ENCODE results near the gene DKK3.

The DKK3 gene

DNA sequence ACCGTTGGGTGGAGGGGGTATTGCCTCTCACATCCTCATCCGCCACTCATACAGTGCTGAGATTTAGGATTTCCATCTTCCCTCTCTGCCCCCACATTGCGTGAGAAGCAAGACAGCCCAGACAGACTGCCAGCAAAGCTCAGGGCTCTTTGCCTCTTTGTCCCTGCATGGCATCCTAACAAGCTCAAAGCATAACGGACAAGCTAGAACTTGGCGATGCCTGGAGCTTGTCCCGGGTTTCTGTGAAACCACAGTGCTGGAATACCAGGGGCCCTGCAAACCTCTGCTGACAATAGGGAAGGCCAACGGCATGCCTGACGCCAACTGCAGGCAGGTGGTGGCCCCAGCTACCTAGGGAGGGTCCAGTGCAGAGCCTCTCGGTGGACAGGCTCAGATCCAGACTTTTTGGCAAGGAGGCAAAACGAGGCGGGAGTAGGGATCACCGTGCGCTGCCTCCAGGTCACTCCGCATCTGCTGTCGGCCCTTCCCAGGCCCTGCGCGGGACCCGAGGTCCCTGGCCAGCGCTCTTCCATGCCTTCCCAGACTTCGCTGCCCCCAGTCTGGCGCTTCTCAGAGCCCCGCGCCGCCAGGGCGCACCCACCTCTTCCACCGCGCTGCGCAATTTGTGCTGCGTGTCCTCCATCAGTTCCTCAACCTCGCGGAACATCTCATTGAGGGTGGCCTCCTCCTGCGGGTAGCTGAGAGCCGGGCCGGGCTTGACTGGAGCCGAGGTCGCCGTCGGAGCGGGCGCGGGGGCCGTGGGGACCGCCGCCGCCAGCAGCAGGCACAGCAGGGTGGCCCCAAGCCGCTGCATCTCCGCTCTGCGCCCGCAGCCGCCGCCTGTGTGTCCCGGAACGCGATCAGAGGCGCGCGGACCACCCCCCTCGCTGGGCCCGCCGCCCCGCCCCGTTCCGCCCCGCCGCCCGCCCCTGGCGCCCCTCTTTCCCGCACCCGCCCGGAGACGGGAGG lies at the start of gene DKK3:
TSS of gene DKK3 (minus strand) at position 858 of the 969 bp plus-strand sequence. CDS start at position 814, 44 bp downstream.
- H3K27ac ChIP-seq (ENCODE audit: low read length) = no peak within 1 kb of the TSS
- 0 out of 2 replicates have a peak, but pooled peaks cover 11% of the 10 kb centered on the region for H3K4me1 ChIP-seq (ENCODE audit: insufficient read depth, low read length)
- H3K9me3 ChIP-seq (ENCODE audit: insufficient read depth, low read depth, low read length) = no peaks in the 10 kb centered on the region
- peak within 1 kb of the TSS; percentile 81 for H3K4me3 ChIP-seq (ENCODE audit: low read length)
- H3K9ac ChIP-seq (ENCODE audit: low read depth, low read length) = peak within 1 kb of the TSS; percentile 59; the same call in 1 of the 2 replicates
- H3K36me3 ChIP-seq (ENCODE audit: insufficient read depth, low read depth, low read length) = no peaks in the 10 kb centered on the region; the same call in 1 of the 2 replicates
- peaks cover 33% of the 10 kb centered on the region for H3K27me3 ChIP-seq (ENCODE audit: insufficient read depth, low read length)

DNA sequence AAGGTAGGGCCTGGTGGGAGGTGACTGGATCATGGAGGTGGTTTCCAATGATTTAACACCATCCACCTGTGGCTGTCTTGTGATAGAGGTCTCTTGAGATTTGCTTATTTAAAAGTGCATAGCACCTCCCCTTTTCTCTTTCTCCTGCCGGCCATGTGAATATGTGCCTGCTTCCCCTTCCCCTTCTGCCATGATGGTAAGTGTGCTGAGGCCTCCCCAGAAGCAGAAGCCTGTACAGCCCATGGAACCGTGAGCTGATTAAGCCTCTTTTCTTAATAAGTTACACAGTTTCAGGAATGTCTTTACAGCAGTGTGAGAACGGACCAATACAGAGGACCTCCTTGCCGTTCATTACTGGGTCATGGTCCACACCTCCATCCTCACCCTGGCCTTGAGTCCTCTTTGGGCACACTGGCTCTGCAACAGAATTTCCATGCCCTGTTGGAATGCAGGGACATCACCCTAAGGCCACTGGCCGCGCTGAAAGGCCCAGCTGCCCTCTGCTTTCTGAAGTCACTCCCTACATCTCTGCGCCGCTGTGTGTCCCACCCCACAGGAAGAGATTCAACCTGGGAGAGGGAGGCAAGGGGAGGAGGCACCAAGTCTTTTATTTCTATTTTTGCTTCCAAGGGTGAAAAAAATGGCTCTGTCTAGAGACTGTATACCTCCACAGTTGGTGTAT lies 49.0 kb upstream of the DKK3 start:
- H3K9ac ChIP-seq (ENCODE audit: low read depth, low read length) = no peak overlapping the region
- H3K27ac ChIP-seq (ENCODE audit: low read length) = no peak overlapping the region
- H3K4me1 ChIP-seq (ENCODE audit: insufficient read depth, low read length) = no peaks in the 10 kb centered on the region
- H3K27me3 ChIP-seq (ENCODE audit: insufficient read depth, low read length) = no peaks in the 10 kb centered on the region
- H3K9me3 ChIP-seq (ENCODE audit: insufficient read depth, low read depth, low read length) = no peaks in the 10 kb centered on the region
- H3K4me3 ChIP-seq (ENCODE audit: low read length) = no peak overlapping the region
- no peaks in the 10 kb centered on the region for H3K36me3 ChIP-seq (ENCODE audit: insufficient read depth, low read depth, low read length)

DNA sequence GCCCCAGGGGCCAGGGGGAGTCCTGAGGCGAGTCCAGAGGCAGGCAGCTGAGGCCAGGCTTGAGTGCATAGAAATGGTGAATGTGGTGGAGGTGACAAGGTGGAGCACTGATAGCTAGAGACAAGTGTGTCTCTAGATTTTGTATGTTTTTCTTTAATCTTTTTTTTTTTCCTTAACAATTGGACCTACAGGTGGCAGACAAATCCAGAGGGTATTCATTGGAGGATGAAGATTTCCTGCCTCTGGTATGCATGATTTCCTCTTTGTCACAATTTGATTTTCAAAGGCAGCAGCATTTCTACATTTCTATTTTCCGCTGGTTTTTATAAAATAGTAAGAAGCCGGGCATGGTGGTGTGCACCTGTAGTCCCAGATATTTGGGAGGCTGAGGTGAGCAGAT lies 47.7 kb upstream of the DKK3 start:
- H3K9me3 ChIP-seq (ENCODE audit: insufficient read depth, low read depth, low read length) = no peaks in the 10 kb centered on the region
- no peaks in the 10 kb centered on the region for H3K27me3 ChIP-seq (ENCODE audit: insufficient read depth, low read length)
- H3K4me1 ChIP-seq (ENCODE audit: insufficient read depth, low read length) = no peaks in the 10 kb centered on the region
- no peak overlapping the region for H3K27ac ChIP-seq (ENCODE audit: low read length)
- no peak overlapping the region for H3K4me3 ChIP-seq (ENCODE audit: low read length)
- no peak overlapping the region for H3K9ac ChIP-seq (ENCODE audit: low read depth, low read length)
- H3K36me3 ChIP-seq (ENCODE audit: insufficient read depth, low read depth, low read length) = no peaks in the 10 kb centered on the region

DNA sequence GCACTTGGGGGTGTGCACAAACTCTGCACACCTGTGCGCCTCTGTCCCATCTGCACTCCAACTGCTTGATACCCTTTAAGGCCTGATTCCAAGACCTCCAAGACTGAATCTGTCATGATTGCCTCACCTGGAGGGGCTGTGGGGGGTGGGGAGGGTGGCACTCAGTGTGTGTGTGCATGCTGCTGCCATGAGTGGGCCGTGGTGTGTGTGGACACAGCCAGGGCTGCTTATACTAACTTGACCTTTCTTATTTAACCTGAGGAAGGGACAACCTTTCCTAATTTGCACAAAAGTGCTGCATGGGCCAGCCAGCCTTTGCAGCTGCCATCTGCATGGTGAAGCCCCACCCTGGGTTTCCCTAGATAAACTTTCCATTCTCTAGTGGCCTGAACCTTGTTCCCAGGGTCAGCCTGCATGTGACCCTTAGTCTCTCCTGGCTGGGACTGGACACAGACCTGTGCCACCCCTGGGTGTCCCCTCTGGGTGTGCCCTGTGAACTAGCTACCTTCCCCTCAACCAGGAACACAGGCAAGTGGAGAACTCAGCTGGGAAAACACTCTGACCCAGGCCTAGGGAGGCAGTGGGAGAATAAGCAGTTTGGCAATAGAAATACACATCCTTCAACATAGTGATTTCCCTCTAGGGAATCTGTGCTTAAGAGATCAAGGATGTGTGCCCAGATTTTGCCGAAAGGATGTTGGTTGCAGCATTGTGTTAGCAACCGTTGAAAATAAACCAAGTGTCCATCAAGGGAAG lies 45.4 kb upstream of the DKK3 start:
- Histone ChIP-seq H3K9ac (ENCODE audit: low read depth, low read length) (no peak overlapping the region), H3K9me3 (ENCODE audit: insufficient read depth, low read depth, low read length) (no peaks in the 10 kb centered on the region), H3K36me3 (ENCODE audit: insufficient read depth, low read depth, low read length) (no peaks in the 10 kb centered on the region), H3K27ac (ENCODE audit: low read length) (no peak overlapping the region), H3K4me1 (ENCODE audit: insufficient read depth, low read length) (no peaks in the 10 kb centered on the region), H3K27me3 (ENCODE audit: insufficient read depth, low read length) (no peaks in the 10 kb centered on the region), H3K4me3 (ENCODE audit: low read length) (no peak overlapping the region)

DNA sequence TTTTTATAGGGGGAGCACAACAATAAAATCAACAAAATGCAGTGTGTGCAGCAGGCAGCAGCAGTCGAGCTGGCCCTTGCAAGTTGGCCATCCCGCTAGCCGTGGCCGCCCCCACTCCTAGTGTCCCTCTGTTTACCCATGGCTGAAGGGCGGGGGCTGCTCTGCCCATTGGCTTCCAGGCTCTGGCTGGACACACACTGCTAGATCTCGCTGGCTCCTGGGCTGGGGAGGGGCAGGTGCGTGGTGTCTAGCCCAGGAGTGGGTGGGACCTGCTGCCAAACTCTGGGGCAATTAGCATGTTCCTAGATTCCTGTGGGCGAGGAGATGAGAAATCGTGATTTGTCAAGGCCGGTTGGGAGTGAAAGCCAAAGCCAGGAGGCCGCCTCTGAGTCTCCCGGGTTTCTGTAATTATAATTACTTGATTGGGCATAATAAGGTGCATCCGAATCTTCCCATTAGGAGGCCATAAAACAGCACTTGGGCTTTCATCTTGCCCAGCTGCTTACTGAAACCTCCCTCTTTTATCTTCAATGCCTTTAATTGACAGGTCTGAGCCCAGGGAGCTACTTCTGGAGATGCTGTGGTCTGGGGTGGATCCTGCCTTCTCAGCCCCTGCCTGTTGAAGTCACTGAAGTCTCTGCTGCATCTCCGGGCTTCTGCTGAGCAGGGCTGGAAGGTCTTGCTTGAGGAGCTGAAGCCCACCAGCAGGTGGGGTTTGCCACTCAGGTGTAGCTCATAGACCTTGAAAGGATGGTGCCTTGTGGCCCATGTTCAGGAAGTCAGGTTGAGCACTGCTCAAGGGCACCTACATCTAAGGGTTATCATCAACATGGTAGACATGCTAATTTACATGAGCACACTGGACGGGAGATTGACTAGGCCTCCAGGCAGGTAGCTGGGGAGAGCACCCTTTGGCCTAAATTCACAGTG lies 44.5 kb upstream of the DKK3 start:
- Histone ChIP-seq H3K9ac (ENCODE audit: low read depth, low read length) (no peak overlapping the region), H3K27me3 (ENCODE audit: insufficient read depth, low read length) (no peaks in the 10 kb centered on the region), H3K4me3 (ENCODE audit: low read length) (no peak overlapping the region)

DNA sequence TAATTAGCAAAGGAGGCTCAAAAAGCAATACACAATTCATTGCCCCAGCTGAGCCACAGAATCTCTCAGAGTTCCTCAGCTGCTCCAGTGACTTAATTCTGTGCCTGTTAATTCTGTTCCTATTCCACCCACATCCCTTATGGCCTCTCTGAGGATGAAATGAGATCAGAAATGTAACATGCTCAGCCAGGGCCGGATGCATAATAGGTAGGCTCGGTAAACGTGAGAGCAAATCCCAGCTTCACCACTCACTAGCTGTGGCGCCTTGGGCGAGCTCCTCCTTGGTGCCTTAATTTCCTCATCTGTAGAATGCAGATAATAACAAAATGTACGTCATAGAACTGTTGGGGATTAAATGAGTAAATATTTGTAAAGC lies 42.8 kb upstream of the DKK3 start:
- Histone ChIP-seq H3K36me3 (ENCODE audit: insufficient read depth, low read depth, low read length) (no peaks in the 10 kb centered on the region), H3K4me1 (ENCODE audit: insufficient read depth, low read length) (no peaks in the 10 kb centered on the region), H3K9me3 (ENCODE audit: insufficient read depth, low read depth, low read length) (no peaks in the 10 kb centered on the region), H3K9ac (ENCODE audit: low read depth, low read length) (no peak overlapping the region), H3K27me3 (ENCODE audit: insufficient read depth, low read length) (no peaks in the 10 kb centered on the region), H3K4me3 (ENCODE audit: low read length) (no peak overlapping the region), H3K27ac (ENCODE audit: low read length) (no peak overlapping the region)

More for the DNA sequence above, 44.5 kb upstream of the DKK3 start:
- no peaks in the 10 kb centered on the region for H3K9me3 ChIP-seq (ENCODE audit: insufficient read depth, low read depth, low read length)
- no peaks in the 10 kb centered on the region for H3K4me1 ChIP-seq (ENCODE audit: insufficient read depth, low read length)
- no peaks in the 10 kb centered on the region for H3K36me3 ChIP-seq (ENCODE audit: insufficient read depth, low read depth, low read length)
- no peak overlapping the region for H3K27ac ChIP-seq (ENCODE audit: low read length)

DNA sequence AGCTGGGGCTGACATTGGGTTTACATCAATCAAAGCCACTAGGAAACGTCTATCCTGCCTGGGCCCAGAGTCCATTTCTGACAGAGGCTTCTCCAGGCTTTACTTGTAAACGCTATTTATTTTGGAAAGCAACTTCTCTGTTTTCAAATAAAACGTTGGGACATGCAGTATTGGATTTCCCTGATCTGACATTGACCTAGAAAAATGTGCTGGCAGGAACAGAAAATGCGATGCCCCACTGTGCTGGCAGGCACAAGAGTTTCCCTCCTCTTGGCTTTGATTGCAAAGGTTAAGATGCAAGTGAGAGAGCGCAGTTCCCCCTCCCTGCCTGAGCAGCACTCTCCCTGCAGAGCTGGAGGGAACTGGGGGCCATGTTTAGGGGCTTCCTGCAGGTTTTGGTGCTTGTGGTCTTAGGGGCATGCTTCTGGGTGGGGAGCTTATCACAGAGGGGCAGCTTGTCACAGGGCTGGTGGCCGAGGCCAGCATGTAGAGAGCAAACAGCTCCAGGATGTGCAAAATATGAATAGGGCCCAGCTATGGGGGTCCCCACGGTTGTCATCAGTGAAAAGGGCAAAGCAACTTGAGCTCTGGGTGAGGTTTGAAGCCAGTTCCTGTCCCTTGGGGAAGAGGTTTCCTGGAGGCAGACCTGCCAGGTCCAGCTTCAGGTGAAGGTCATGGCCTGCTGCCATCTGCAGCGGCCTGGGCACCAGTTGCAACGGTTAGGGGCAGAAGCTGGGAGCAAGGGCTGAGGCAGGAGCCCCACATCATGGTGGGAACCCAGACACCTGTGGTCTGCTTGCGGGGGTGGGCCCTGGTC lies 42.3 kb upstream of the DKK3 start:
- H3K9ac ChIP-seq (ENCODE audit: low read depth, low read length) = no peak overlapping the region
- no peaks in the 10 kb centered on the region for H3K9me3 ChIP-seq (ENCODE audit: insufficient read depth, low read depth, low read length)
- no peak overlapping the region for H3K27ac ChIP-seq (ENCODE audit: low read length)
- no peaks in the 10 kb centered on the region for H3K27me3 ChIP-seq (ENCODE audit: insufficient read depth, low read length)
- no peaks in the 10 kb centered on the region for H3K4me1 ChIP-seq (ENCODE audit: insufficient read depth, low read length)
- H3K4me3 ChIP-seq (ENCODE audit: low read length) = no peak overlapping the region
- no peaks in the 10 kb centered on the region for H3K36me3 ChIP-seq (ENCODE audit: insufficient read depth, low read depth, low read length)

DNA sequence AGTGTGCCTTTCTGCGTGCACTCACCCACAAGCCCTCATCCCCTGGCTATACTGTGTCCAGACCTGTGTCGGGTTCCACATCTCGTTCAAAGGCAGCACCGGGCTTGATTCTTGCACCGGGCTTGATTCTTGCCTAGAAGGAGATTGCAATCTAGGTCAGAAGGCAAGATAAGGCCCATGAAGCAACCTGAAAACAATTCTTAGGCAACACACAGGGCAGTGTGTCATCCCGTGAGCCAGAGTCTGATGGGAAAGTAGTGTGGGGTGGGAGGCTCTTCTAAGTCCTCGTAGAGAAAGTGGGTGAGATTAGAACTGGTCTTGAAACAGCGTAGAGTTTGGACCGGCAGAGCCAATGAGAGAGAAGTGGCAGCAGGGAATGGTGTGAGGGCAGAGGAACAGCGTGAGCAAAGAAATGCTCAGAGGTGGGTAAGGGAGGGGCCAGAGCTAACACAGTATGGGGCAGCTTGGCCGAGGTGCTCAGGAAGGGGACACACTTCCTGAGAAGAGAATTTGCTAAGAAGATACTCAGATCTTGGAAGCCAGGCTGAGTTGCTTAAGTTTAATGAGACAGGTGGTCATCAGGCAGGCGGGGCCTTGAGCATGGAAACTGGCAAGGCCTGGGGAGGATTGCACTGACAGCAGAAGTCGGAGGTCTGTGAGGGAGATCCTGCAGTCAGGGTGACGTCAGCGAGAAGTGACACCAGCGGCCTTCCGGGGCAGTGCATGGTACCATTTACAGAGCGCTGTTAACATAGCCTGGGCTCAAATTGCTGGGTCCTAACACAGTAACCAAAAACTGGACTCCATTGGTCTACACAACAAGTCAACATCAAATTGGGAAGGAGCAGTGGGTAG lies 40.7 kb upstream of the DKK3 start:
- Histone ChIP-seq H3K27ac (ENCODE audit: low read length) (no peak overlapping the region), H3K4me1 (ENCODE audit: insufficient read depth, low read length) (no peaks in the 10 kb centered on the region; the same call in 1 of the 2 replicates), H3K36me3 (ENCODE audit: insufficient read depth, low read depth, low read length) (no peaks in the 10 kb centered on the region), H3K27me3 (ENCODE audit: insufficient read depth, low read length) (no peaks in the 10 kb centered on the region), H3K4me3 (ENCODE audit: low read length) (no peak overlapping the region), H3K9me3 (ENCODE audit: insufficient read depth, low read depth, low read length) (no peaks in the 10 kb centered on the region), H3K9ac (ENCODE audit: low read depth, low read length) (no peak overlapping the region)

DNA sequence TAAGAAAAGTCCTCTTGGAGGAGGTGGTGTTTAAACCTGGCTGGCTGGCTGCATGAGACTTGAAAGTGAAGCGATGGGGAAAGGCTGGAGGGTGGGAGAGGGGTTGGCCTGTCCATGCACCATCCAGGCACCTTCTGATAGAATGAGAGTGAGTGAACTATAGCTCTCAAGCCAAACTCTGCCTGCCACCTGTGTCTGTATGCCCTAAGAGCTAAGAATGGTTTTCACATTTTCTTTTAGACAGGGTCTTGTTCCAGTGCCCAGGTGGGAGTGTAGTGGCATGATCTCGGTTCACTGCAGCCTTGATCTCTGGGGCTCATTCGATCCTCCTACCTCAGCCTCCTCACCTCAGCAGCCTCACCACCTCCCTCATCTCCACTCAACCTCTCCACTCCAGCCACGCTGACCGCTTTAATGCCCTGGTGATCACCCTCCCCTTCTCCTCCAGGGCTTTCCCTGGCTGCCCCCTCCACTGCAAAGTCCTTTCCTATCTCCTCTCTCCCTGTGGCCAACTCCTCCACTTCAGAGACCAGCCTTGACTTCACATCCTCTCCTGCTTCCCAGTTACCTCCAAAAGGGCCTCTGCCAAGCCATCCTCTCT lies 38.3 kb upstream of the DKK3 start:
- Histone ChIP-seq H3K9ac (ENCODE audit: low read depth, low read length) (no peak overlapping the region), H3K27me3 (ENCODE audit: insufficient read depth, low read length) (no peaks in the 10 kb centered on the region), H3K4me1 (ENCODE audit: insufficient read depth, low read length) (no peaks in the 10 kb centered on the region; the same call in 1 of the 2 replicates), H3K9me3 (ENCODE audit: insufficient read depth, low read depth, low read length) (no peaks in the 10 kb centered on the region), H3K36me3 (ENCODE audit: insufficient read depth, low read depth, low read length) (no peaks in the 10 kb centered on the region), H3K4me3 (ENCODE audit: low read length) (no peak overlapping the region), H3K27ac (ENCODE audit: low read length) (no peak overlapping the region)

All from iPS-20b (cell line).